ENCODE results near the gene SUB1. TPM values are rescaled to one million over a fixed set of nuclear protein-coding genes. Genes with fewer than 3 reads are reported as not detected.
"Not testable (repeated sequence)": the region's sequence is repeated elsewhere in the genome, so short reads cannot be mapped to it uniquely, and the experiment has no call there.

The SUB1 gene
- total and polyA plus RNA-seq, 2 experiments from 2014 or later = 135 to 415 TPM

DNA sequence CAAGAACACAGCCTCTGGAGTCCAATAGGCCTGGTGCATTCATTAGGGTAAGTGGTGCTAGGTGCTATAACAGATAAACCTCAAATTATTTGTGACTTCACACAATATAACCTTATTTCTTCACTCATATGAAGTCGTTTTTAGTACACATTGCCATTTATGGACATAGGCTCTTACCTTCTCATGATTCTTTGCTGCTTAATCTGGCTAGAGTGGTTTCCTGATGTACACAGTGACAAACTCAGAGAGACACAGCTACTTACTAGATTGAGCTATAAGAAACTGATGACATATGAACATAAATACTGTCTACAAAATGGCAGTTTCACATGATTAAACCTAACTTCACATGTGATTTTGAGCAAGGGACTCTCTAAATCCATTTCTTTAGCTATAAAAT lies 14.2 kb upstream of the SUB1 start:
- no peak overlapping the region for H3K27ac ChIP-seq
- no peaks in the 10 kb centered on the region for H3K36me3 ChIP-seq
- no peaks in the 10 kb centered on the region for H3K9me3 ChIP-seq (ENCODE audit: low read depth)
- no peak for DNase-seq (ENCODE audit: low read depth in 1 of 2, low spot score in 1 of 2)
- H3K4me1 ChIP-seq (ENCODE audit: low read depth) = peaks cover 4% of the 10 kb centered on the region
- TF ChIP-seq, protein P1, sequence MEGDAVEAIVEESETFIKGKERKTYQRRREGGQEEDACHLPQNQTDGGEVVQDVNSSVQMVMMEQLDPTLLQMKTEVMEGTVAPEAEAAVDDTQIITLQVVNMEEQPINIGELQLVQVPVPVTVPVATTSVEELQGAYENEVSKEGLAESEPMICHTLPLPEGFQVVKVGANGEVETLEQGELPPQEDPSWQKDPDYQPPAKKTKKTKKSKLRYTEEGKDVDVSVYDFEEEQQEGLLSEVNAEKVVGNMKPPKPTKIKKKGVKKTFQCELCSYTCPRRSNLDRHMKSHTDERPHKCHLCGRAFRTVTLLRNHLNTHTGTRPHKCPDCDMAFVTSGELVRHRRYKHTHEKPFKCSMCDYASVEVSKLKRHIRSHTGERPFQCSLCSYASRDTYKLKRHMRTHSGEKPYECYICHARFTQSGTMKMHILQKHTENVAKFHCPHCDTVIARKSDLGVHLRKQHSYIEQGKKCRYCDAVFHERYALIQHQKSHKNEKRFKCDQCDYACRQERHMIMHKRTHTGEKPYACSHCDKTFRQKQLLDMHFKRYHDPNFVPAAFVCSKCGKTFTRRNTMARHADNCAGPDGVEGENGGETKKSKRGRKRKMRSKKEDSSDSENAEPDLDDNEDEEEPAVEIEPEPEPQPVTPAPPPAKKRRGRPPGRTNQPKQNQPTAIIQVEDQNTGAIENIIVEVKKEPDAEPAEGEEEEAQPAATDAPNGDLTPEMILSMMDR (IDR thresholded peaks at IDR 0.05; ENCODE audit: low read depth, low read length) = no peak
- no peak overlapping the region for H3K4me3 ChIP-seq
- H3K27me3 ChIP-seq = no peaks in the 10 kb centered on the region

DNA sequence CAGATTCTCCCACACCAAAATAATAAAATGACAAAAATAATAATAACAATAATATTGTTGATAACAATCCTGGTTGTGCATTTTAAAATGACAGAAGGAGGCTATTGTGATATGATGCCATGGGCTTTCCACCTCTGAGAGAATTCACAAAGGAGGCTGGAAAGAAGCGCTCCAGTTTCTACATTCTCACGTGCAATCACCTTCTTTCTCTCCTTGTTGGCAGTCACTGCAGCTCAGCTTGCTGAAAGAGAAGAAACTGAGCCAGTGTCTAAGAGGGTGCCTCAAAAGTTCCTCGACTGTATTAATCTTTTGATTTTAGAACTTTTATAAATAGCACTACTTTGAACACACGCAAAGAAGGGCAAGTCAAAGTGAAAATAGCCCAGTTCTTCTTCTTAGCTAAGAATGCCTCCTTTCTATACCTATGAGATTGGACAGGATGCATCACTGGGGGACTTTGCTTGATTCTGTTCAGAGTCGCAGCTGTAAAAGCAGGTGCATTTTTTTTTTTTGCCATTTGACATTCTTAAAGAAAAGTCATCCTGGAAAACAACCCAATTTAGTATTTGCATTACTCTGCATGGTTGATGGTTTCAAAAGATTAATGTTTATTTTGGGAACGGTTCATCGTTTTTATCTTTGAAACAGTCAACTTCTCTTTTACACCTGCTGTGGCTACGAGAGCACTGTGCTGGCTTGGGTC lies 12.4 kb upstream of the SUB1 start:
- Histone ChIP-seq H3K36me3 (no peaks in the 10 kb centered on the region), H3K27me3 (no peaks in the 10 kb centered on the region), H3K4me1 (ENCODE audit: low read depth) (peaks cover 8% of the 10 kb centered on the region), H3K4me3 (no peak overlapping the region), H3K27ac (no peak overlapping the region), H3K9me3 (ENCODE audit: low read depth) (no peaks in the 10 kb centered on the region)
- TF ChIP-seq, protein P1 (IDR thresholded peaks at IDR 0.05; ENCODE audit: low read depth, low read length) = no peak
- DNase-seq (ENCODE audit: low read depth in 1 of 2, low spot score in 1 of 2) = no peak

DNA sequence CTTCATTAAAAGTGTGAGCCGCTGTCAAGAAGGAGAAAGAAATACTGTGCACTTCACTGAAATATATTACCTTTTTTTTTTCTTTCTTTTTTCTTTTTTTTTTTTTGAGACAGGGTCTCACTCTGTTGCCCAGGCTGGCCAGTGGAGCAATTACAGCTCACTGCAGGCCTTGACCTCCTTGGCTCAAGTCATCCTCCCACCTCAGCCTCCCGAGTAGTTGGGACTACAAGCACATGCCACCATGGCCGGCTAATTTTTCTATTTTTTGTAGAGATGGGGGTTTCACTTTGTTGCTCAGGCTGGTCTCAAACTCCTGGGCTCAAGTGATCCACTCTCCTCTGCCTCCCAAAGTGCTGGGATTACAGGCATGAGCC lies 11.9 kb upstream of the SUB1 start:
- H3K4me3 ChIP-seq; DNase-seq (ENCODE audit: low read depth in 1 of 2, low spot score in 1 of 2); H3K9me3 ChIP-seq (ENCODE audit: low read depth); H3K4me1 ChIP-seq (ENCODE audit: low read depth); H3K36me3 ChIP-seq; H3K27me3 ChIP-seq; H3K27ac ChIP-seq: not testable (repeated sequence)

DNA sequence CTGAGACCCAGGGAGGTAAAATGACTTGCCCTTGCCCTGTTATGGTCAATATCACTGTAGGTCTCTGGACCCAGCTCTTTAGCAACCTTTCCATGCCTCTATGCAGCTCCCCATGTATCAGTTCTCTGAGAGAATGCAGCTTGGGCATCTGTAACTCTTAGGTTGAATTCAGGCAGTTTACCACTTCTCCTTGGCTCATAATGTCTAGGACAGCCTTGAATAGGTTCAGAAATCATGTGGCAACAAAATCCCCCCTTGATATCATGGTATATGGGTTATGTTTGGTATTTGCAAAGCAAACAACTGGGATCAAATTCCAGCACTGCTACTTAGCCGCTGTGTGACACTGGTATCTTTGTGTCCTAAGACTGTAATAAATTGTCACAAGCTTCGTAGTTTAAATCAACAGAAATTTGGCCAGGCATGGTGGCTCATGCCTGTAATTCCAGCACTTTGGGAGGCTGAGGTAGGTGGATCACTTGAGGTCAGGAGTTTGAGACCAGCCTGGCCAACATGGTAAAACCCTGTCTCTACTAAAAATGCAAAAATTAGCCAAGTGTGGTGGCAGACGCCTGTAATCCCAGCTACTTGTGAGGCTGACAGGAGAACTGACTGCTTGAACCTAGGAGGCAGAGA lies 10.7 kb upstream of the SUB1 start:
- Histone ChIP-seq H3K27me3 (no peaks in the 10 kb centered on the region), H3K4me1 (ENCODE audit: low read depth) (peaks cover 8% of the 10 kb centered on the region), H3K4me3 (no peak overlapping the region), H3K9me3 (ENCODE audit: low read depth) (no peaks in the 10 kb centered on the region), H3K36me3 (no peaks in the 10 kb centered on the region), H3K27ac (no peak overlapping the region)
- DNase-seq (ENCODE audit: low read depth in 1 of 2, low spot score in 1 of 2) = no peak
- TF ChIP-seq, protein P1 (IDR thresholded peaks at IDR 0.05; ENCODE audit: low read depth, low read length) = no peak

DNA sequence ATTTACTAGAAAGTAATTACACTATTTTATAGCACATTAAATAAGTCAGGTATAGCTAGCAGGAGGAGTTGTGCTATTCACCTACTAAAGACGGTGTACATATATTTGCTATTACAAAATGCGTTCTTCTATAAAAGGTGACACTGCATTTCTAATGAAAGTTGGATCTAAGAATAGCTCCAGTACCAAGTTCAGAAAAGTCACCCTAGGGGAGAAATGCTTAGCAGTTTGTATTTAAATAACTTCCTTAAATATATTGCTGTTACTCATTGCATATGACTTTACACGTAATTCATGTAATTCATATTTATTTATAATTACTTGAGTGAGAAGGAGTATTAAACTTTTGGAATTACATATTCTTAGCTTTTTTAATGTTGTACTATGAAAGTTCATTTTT lies 7.0 kb upstream of the SUB1 start:
- Histone ChIP-seq H3K9me3 (ENCODE audit: low read depth) (no peaks in the 10 kb centered on the region), H3K36me3 (no peaks in the 10 kb centered on the region), H3K27ac (no peak overlapping the region), H3K4me1 (ENCODE audit: low read depth) (peaks cover 4% of the 10 kb centered on the region), H3K4me3 (no peak overlapping the region), H3K27me3 (no peaks in the 10 kb centered on the region)
- no peak for DNase-seq (ENCODE audit: low read depth in 1 of 2, low spot score in 1 of 2)
- TF ChIP-seq, protein P1 (IDR thresholded peaks at IDR 0.05; ENCODE audit: low read depth, low read length) = no peak

DNA sequence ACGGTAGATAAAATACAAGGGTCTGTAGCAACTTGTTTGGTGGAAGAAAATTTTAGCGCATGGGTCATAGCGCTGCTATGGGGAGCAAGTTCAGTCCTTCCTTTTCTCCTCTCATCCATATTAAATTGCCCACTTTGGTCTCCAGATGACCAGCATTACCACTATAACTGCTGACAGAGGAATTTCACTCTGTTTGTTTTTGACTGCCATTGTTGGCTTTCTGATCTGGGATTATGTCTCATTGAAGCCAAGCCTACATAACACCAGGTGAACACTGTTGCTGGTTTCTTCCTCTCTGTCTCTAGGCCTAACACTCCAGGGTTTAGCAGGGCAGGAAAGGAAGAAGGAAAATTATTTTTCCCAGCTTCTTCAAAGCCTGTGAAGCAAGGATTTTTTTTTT lies 6.6 kb upstream of the SUB1 start:
- Histone ChIP-seq H3K4me3 (no peak overlapping the region), H3K9me3 (ENCODE audit: low read depth) (no peaks in the 10 kb centered on the region), H3K27ac (no peak overlapping the region), H3K27me3 (no peaks in the 10 kb centered on the region), H3K36me3 (no peaks in the 10 kb centered on the region), H3K4me1 (ENCODE audit: low read depth) (peaks cover 4% of the 10 kb centered on the region)
- TF ChIP-seq, protein P1 (IDR thresholded peaks at IDR 0.05; ENCODE audit: low read depth, low read length) = no peak
- no peak for DNase-seq (ENCODE audit: low read depth in 1 of 2, low spot score in 1 of 2)

All from cardiac muscle cell (in vitro differentiated cells and primary cell).